ENCODE measurements around the gene DFFB.

DNA sequence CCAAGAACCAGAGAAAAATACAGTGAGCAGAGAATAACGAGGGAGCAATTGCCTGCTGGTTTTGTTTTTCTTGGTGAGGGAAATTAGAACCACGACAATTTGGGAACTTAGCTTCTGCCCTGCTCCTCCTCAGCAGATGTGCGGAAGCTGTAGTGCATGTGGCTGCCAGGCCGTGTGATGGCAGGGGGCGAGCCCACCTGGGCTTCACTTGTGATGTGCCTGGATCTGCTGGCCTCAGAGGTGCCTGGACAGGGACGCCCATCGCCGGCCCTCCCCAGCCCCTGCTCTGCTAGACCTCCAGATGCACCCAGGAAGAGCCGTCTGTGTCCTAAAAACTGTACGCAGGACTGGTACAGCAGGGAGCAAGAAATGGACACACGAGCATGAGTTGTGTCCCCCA, 71.3 kb downstream of the DFFB start:
- TF ChIP-seq GATA3 (IDR thresholded peaks at IDR 0.05; ENCODE audit: low read depth, low read length) (no peak), GATA2 (IDR thresholded peaks at IDR 0.05; ENCODE audit: low read depth, low read length) (no peak)
